Measurements from ENCODE around the gene RIT2.
"Not testable (repeated sequence)": the region's sequence is repeated elsewhere in the genome, so short reads cannot be mapped to it uniquely, and the experiment has no call there.

Gene RIT2

DNA sequence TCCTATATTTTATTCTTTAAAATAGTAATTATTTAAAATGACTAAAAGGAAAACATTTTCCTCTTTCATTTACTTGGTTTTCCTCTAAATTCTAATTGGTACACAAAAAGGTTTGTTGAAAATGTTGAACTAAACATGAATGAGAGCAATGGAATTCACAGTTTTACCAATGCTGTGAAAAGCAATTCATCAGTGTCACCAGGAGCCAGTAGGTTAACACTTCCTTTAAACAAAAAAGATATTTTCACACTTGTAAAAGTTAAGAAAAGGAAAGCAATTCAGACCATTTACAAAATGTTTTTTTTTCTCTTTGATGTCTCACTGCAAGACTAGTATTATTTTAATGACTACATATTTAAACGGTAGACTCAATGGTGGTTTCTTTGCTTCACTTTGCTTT lies 341.6 kb downstream of the RIT2 start:
- no peak for DNase-seq (ENCODE audit: low read depth in 1 of 2, low spot score in 1 of 2)

DNA sequence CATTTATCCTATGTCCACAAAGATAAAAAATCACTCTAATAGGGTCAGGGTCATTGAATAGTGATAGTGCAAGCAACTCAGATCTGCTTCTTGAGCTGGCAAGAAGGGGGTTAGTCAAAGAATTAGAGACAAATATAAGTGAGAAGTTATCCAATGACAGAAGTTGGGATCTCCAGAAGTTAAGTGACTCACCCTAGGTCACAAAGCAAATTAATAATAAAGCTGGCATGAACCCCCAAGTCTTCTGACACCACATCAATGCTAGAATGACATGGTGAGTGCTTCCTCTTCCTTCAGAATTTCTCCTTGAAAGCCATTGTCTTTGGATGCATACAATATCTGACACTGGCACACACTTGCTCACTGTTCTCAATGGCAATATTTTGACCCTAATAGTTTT lies 343.5 kb downstream of the RIT2 start:
- DNase-seq (ENCODE audit: low read depth in 1 of 2, low spot score in 1 of 2) = no peak

DNA sequence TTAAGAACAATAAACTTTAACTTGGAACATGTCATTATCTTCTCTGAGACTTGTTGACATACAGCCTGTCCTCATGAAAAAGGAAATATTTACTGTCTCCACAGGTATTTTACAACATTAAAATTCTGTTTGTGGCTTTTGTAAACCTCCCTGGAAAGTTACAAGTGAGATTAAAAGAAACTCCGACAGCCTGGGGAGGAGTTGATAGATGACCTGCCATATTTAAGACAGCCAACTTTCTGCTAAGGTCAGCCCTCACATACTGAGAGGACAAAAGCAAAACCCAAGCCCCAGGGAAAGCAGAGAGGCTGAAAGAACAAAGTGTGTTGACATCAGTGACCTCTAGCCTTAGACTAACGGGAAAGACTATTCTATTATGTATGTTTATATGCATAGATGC lies 350.2 kb downstream of the RIT2 start:
- no peak for DNase-seq (ENCODE audit: low read depth in 1 of 2, low spot score in 1 of 2)

DNA sequence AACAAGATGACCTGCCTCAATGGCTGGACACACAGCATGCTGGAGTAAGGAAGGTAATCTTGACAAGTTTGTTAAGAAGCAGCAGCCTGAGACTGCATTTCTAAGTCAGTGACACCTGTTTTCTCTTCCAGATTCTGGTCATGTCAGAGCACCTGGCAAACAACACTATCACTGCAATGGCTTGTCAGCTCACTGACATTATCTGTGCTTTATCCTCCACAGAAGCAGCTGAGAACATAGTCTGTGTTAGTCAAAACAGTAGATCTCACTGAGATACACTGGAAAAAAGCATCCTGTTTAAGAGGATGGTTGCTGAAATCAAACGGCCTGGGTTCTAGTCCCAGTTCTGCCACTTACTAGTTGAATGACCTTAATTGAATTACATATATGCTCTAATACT lies 355.2 kb downstream of the RIT2 start:
- DNase-seq (ENCODE audit: low read depth in 1 of 2, low spot score in 1 of 2) = no peak

DNA sequence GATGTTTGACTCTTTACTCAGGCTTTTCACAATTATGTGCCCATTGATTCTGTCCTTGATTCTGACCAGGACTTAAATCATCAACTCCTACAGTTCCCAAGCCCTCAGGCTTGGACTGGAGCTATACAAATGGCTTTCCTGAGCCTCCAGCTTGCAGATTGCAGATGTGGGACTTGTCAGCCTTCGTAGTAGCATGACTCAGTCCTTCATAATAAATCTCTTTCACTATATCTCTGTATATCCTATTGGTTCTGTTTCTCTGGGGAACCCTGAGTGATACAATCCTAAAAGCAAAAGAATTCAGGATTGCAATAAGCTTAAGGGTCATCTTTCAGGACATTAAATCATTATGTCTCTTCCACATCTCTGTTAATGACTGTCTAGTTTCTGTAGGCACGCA lies 356.6 kb downstream of the RIT2 start:
- no peak for DNase-seq (ENCODE audit: low read depth in 1 of 2, low spot score in 1 of 2)

DNA sequence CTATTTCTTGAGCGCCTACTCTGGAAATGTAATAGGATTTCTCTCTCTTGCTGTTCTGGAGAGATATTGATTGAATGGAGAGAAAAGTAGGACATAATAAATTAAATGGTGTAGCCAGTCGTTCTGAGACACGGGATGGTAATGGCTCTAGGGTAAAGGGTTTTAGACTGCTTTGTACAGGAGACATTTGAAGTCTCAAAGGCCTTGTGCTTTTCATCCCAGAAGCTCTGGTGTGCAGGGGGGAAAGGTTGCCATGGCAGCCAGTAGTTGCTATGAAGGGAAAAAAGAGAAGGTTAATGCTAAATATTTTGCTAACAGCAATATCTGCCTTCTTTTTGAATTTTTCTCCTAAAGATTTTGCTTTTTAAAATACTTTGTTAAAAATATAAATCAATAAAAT lies 359.3 kb downstream of the RIT2 start:
- no peak for DNase-seq (ENCODE audit: low read depth in 1 of 2, low spot score in 1 of 2)

DNA sequence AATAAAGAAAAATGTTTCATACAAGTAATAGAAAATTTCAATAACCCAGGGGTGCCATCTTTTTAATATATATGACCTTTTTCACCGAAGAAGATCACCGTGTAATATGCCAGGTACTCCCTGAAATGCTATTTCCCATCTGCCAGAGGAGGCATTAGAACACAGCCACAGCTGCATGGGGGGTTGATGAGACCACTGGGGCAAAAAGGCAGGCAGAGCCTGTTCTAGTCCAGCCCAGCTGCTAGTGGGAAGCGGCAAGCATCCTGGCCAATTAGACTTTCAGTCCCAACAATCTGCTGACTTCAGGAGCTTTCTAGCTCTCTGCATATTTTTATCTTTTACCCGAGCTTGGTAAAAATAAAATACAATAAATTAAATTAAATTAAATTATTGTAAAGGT lies 362.6 kb downstream of the RIT2 start:
- DNase-seq (ENCODE audit: low read depth in 1 of 2, low spot score in 1 of 2) = no peak

DNA sequence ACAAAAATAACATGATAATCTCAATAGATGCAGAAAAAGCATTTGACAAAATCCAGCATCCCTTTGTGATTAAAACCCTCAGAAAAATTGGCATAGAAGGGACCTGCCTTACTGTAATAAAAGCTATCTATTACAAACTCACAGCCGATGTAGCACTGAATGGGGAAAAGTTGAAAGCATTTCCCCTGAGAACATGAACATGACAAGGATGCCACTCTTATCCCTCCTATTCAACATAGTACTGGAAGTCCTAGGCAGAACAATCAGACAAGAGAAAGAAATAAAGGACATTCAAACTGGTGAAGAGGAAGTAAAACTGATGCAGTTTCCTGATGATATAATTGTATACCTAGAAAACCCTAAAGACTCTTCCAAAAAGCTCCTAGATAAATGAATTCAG lies 368.7 kb downstream of the RIT2 start:
- no peak for DNase-seq (ENCODE audit: low read depth in 1 of 2, low spot score in 1 of 2)

DNA sequence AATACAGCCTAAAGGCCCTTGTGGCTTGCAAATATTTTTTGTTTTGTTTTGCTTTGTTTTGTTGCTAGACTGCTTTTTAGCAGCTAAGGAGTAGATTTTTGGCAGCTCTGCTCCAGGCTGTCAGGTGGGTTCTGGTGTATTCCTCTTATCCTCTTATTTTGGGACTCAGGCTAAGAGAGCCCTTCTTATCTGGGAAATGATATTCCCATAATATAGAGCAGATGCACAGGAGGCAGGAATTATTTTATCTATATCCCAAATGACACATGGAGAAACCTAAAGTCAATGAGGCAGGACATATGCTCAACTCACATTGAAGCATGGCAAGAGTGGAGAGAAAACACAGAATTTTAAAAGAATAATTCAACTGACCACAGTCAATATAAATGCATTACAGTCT lies 369.6 kb downstream of the RIT2 start:
- no peak for DNase-seq (ENCODE audit: low read depth in 1 of 2, low spot score in 1 of 2)

DNA sequence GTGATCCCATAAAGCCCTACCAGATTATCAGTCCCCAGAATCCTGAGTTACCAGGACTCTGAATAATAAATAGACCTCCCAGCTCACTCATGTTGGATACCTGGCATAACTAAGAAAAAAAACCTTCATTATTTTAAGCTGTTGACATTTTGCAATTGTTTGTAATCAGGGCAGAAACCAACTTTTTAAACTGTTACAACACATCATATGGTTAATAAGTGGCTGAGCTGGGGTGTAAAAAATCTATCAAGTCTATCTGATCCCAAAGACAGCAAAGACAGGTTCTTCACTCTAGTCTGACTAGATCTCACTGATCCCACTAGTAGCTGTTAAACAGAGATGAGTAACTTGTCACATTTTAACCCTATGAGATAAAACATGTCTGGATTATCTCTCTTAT lies 370.3 kb downstream of the RIT2 start:
- DNase-seq (ENCODE audit: low read depth in 1 of 2, low spot score in 1 of 2) = no peak

DNA sequence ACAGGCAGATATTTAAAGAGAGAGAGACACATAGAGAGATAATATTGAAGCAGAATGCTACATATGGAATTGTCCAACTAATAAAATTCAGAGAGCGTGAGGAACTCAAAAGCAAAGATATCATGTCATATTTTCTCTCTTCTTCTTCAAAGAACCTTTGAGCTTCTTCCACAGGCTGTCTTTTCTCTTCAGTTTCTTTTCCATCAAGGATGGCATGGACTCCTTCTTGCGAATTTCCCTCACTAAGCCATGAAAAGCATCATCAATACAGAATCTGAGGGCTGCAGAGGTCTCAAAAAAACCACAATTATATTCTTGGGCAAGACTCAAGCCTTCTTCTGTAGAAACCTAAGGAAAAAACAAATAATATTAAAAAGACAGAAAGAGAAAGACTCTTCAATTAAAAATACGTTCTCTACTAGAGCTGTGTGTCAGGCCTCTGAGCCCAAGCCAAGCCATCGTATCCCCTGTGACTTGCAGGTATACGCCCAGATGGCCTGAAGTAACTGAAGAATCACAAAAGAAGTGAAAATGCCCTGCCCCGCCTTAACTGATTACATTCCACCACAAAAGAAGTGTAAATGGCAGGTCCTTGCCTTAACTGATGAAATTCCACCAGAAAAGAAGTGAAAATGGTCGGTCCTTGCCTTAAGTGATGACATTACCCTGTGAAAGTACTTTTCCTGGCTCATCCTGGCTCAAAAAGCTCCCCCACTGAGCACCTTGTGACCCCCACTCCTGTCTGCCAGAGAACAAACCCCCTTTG lies 371.9 kb downstream of the RIT2 start:
- no peak for DNase-seq (ENCODE audit: low read depth in 1 of 2, low spot score in 1 of 2)

DNA sequence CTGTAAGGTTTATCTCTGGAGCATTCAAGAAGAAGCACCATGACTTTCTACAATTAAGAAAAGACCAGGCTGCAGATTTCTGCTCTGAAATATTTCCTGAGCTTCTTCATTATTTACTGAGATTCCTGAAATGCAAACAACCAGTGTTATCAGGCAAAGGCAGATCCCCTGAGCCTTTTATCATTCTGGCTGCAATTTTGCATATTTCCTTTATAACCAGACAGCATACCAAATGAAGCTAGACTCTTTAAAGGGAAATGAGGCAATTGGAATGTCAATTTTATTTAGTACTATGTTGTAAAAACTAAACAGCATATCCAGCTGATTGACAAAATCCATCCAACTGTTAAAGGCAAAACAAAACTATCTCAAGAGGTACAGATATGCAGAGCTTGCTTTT lies 372.5 kb downstream of the RIT2 start:
- DNase-seq (ENCODE audit: low read depth in 1 of 2, low spot score in 1 of 2) = no peak

DNA sequence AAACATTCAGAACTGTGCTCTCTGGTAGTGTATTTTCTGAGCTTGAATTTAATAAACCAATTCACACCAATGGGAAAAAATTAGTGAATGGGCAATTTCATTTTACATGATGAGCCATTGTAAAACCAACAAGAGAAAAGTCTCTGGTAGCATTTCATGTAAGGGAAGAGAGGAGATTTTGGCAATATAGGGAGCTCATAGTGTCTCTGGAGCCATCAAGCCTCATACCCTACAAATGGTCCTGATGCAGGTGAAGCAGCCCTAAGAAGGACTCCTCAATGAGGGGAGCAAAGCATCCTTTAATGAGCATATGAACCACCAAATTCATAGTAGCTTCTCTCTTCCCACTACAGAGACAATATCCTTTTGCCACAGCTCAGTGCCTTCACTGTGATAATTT lies 373.0 kb downstream of the RIT2 start:
- DNase-seq (ENCODE audit: low read depth in 1 of 2, low spot score in 1 of 2) = no peak

DNA sequence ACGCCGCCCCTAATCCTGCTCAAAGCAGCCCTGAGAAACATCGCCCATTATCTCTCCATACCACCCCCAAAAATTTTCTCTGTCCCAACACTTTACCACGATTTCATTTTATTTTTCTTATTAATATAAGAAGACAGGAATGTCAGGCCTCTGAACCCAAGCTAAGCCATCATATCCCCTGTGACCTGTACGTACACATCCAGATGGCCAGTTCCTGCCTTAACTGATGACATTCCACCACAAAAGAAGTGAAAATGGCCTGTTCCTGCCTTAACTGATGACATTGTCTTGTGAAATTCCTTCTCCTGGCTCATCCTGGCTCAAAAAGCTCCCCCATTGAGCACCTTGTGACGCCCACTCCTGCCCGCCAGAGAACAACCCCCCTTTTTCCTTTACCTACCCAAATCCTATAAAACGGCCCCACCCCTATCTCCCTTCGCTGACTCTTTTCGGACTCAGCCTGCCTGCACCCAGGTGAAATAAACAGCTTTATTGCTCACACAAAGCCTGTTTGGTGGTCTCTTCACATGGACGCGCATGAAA lies 373.6 kb downstream of the RIT2 start:
- DNase-seq (ENCODE audit: low read depth in 1 of 2, low spot score in 1 of 2) = not testable (repeated sequence)

DNA sequence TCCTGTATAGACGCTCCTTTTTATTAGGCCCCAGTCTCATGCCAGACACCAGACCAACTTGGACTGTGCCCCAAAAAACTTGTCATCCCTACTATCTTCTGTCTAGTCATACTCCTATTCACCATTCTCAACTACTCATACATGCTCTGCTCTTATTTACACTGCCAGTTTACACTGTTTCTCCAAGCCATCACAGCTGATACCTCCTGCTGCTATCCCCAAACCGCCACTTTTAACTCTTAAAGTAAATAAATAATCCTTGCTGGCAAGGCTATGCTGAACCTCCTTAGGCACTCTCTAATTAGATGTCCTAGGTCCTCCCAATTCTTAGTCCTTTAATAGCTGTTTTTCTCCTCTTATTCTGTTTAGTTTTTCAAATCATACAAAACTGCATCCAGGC lies 374.2 kb downstream of the RIT2 start:
- not testable (repeated sequence) for DNase-seq (ENCODE audit: low read depth in 1 of 2, low spot score in 1 of 2)

DNA sequence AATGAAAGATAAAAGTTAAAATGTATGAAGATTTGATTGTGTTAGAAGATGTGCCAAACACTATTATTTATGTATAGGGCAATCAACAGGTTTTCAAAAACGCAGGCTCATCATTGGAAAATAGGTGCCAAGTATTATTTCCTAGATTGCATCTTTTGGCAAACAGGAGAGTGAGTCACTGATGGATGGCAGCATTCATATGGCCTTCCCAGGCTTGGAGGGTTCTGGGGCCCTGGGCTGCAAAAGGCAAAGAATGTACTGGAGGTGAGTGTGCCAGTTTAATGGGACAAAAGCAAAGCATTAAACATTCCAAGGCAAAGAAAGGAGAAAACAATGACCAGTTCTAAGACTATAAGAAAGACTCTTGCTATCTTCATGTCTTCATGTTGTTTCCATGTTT lies 379.4 kb downstream of the RIT2 start:
- no peak for DNase-seq (ENCODE audit: low read depth in 1 of 2, low spot score in 1 of 2)

DNA sequence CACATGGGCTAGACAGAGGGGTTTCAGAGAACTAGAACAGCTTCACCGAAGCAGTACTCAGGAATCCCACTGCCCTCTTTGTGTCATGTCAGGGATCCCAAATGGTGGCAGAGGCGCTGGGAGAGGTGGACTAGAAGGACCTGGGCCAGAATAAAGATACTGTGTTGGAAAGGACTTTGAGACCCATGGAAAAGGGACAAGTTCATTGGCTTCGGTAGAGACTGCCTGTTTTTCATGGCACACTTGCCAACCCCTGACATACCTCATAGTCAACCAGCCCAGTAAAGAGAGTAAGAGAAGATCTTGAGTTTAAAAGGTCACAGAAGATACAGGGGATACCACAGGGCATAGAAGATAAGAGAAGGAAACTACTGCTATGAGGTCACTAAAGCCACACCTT lies 381.0 kb downstream of the RIT2 start:
- no peak for DNase-seq (ENCODE audit: low read depth in 1 of 2, low spot score in 1 of 2)

DNA sequence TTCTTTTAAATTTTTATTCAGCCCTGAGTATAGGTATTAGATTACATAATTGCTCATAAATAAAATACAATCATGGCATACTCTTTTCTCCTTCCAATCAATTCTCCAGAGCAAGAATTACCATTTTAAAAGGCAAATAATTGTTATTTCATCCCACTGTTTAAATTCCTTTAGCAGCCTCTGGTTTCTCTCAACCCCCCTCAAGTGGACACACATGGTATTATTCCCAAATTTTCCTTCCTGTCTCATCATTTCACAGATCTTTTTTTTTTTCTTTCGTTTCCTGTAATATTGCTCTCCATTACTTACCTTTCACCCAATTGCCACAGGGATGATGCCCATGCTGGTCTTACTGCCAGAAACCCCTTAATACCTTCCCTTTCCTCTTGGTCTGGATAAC lies 385.2 kb downstream of the RIT2 start:
- DNase-seq (ENCODE audit: low read depth in 1 of 2, low spot score in 1 of 2) = no peak

DNA sequence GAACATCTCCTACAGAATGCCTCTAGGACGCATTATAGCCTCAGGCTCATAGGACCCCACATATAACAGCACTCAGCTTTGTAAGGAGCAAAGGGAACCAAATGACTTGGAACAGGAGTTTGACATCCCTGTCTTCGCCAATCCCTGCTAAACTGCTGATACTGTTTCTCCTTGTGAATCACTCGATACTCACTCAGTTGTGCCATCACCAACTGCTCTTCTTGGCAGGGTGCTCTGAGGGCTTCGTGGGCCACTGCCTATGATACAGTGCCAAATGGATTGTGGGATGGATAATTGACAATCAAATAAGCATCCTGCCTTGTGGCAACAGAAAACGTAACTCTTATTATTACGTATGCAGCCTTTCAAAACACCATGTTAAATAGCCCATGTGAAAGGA lies 396.3 kb downstream of the RIT2 start:
- no peak for DNase-seq (ENCODE audit: low read depth in 1 of 2, low spot score in 1 of 2)

DNA sequence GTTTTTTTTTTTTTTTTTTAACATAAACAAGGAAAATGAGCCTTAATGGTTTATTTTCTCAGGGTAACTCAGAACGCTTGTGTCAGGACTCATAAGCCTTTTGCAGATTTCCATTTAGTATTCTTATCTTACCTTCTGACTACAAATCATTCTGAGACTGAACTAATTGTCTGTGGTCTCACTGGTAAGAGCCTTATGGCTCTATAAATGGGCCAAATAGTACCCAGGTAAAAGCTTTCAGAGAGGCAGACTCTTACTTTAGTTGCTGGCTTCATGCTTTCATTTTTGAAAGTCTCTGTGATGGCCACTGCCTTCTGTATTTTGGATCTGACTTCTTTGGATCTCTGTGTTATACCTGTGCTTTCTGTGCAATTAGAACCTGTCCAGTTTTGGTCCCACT lies 403.4 kb downstream of the RIT2 start:
- DNase-seq (ENCODE audit: low read depth in 1 of 2, low spot score in 1 of 2) = no peak

DNA sequence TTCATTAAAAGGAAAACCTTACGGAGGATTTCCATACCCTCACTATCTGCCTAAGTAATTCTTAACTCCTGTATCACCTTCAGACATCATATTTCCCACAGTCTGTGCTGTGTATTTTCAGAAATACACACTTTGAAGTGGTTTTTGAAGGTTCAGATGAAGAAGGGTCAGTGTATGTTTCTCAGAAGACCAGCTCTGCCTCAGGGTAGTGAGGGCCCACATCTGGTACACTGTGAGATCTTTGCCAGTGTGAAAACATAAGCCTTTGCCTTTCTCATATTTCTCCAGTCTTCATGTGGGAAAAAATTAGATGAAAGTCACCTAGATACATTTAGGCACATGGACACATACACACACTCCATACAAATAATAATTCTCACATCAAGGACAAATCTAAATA lies 408.4 kb downstream of the RIT2 start:
- no peak for DNase-seq (ENCODE audit: low read depth in 1 of 2, low spot score in 1 of 2)

DNA sequence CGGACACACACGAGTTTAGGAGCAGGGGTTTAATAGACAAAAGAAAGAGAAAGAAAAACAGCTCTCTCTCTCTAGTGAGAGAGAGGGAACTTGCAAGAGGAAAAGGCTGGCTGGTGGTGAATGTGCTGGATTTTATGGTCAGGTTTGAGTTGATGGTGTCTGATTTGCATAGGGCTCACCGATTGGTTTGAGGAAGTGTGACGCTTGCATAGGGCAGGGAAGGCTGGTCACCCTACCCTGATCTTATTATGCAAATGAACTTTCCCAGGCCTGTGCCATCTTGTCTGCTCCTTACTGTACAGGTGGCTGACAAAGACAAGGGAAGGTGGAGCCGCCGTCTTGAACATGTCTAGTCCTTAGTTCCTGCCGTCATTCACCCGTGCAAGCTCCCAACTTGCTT lies 408.9 kb downstream of the RIT2 start:
- no peak for DNase-seq (ENCODE audit: low read depth in 1 of 2, low spot score in 1 of 2)

DNA sequence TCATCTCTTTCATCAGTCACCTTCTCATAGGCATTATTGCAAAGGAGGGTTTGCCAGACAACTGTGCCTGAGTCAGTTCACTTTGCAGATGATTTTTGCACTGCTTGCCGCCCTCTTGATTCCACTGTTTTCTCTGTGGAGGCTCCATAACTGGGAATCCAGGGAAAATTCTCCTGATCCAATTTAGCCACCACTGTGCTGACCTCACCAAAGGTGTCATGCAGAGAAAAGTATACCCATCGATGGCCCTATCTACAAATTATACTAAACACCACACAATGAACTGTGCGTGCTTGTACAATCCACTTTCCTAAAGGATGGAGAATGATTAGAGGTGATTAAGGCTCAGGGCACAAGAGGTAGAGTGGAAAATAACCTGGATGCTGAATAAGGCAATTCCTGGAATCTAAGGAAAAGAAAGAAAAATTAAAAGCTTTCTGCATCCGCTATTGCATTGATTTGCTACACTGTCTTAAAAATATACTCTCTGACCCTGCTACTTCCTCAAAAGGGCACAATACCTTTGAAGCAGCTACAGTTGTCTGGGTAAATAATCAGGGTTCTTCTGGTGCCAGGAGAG lies 409.4 kb downstream of the RIT2 start:
- DNase-seq (ENCODE audit: low read depth in 1 of 2, low spot score in 1 of 2) = no peak
